Effector CD8-positive, alpha-beta T cell (primary cell): ENCODE results near the gene ERICH4.
"Not testable (repeated sequence)": the region's sequence is repeated elsewhere in the genome, so short reads cannot be mapped to it uniquely, and the experiment has no call there.

ENCODE experiments used
- DNase-seq: peaks from one replicate; lab custom pipeline; 2025; lab: John Stamatoyannopoulos, UW

The ERICH4 gene

DNA sequence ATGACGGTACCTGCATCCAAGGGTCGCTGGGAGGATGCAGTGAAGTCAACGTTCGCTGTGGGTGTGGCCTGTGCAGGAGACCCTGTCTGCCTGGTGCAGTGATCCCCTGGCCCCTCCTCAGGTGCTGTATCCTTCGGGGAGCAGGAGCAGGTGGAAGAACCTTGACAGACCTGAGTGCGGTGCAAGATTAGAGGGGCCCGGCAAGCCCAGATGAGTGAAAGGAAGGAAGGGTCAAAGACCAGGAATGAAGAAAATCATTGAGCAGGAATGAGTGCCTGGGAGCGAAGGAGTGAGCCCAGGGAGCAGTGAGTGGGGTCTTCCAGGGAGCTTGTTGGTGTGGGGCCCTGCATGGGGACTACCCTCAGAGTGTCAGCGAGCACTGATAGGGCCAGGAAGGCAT is 28.5 kb upstream of the ERICH4 start:
- DNase-seq = no peak

DNA sequence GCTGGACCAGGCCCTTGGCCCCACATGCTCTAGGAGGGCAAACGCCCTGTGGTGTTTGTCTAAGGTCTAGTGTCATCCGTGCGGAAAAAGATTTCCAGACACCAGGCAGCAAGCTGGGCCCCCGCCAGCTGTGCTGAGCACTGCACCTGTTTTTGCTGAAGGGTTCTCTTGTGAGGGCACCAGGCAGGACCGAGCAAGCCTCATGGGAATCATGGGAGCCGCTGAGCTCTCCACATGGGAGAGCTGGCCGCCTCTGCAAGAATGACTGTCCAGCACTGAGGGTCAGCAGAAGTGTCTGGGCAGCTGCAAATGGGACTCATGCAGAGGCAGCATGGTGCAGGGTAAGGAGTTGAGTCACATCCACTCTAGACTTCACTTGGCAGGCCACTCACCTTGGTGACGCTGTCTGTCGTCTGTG is 27.8 kb upstream of the ERICH4 start:
- DNase-seq = no peak

DNA sequence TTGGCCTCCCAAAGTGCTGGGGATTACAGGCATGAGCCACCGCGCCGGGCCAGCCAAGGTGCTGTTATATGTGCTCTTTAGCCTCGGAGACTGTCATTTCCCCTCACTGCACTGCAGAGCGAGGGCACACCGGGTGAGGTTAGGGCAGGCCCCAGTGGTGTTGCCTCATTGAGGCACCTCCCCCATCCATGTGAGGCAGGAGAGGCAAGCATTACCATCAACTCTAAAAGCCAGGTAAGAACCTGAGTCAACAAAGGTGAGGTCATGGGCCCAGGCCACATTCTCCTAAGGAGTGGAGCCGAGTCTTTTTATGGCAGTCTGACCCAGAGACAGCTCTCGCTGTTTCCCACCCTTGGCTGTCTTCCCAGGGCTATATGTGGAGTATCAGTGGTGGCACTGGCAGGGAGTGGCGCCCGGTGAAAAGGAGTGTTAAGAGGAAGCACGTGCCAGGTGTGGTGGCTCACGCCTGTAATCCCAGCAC is 26.7 kb upstream of the ERICH4 start:
- DNase-seq = no peak

DNA sequence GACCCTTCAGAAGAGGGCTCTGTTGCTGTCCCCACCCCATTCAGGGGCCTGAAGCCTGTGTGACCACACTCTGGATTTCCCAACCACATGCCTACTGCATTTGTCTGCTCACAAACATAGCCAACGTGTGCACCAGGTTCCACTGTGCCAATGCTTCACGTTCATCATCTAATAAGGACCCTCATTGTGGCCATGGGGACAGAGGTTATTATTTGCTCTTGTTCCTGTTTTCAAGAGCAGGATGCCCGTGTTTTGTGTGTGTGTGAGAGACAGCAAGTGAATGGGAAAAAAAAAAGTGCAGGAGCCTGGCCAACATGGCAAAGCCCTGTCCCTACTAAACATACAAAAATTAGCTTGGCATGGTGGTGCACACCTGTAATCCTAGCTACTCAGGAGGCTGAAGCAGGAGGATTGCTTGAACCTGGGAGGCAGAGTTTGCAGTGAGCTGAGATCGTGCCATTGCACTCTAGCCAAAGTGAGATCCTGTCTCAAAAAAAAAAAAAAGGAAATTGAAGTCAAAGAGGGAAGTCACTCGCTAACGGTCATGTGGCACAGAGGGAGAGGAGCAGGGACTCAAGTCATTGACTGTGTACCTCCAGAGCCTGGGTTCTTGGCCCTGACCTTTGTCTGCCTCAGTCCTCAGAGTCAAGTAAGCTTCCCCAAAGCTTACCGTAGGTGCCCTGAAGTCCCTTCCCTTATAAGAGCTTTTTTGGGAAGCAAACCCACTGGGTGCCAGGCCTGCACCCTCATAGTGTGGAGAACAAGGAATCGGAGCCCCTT is 22.7 kb upstream of the ERICH4 start:
- DNase-seq = no peak

DNA sequence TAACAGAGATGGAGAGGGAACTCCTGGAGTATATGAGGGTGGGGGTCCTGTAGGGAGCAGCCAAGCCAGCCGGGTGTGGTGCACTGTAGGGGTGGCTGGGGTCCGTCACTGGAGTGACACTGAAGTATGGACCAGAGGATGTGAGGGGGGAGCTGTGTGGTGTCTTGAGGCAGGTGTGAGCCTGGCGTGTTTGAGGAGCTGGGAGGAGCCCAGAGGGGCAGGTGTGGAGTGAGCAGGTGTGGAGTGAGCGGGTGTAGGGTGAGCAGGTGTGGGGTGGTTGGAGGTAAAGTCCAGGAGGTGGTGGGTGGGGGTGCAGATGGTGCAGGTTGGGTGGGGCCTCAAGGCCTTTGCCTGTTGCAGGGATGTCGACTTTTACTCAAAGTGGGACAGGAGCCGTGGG is 21.6 kb upstream of the ERICH4 start:
- no peak for DNase-seq

DNA sequence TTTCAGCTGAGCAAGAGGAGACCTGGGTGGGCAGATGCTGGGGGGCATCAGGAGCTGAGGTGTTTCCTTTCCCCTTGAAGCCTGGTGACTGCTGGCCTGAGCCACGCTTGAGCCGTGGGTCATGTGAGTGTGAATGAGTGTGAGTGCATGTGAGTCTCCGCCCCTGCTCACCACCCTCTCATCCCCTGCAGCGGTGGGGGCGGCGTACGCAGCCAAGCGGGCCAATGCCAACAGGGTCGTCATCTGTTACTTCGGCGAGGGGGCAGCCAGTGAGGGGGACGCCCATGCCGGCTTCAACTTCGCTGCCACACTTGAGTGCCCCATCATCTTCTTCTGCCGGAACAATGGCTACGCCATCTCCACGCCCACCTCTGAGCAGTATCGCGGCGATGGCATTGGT is 21.0 kb upstream of the ERICH4 start:
- DNase-seq = no peak

DNA sequence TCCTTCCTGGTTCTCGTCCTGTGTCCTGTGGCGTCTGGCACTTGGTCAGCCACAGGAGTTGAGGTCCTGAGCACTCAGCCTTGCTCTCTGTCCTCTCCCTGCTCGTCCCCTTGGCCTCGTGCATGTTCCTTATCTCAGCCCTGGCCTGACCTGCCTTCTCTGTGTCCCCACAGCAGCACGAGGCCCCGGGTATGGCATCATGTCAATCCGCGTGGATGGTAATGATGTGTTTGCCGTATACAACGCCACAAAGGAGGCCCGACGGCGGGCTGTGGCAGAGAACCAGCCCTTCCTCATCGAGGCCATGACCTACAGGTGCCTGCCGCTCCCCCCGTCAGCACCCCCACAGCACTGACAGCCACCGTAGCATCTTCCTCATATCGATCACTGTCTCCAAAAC is 20.5 kb upstream of the ERICH4 start:
- DNase-seq = no peak

DNA sequence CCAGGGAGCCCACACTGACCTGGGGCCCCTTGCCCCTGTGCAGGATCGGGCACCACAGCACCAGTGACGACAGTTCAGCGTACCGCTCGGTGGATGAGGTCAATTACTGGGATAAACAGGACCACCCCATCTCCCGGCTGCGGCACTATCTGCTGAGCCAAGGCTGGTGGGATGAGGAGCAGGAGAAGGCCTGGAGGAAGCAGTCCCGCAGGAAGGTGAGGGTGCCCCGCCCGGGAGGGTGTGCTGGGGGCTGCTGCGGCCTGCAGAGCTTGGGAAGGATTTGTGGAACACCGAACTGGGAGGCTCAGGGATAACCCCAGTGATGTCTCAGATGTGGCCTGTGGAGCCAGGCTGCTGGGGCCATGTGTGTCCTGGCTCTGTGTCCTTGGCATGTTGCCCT is 20.0 kb upstream of the ERICH4 start:
- no peak for DNase-seq

DNA sequence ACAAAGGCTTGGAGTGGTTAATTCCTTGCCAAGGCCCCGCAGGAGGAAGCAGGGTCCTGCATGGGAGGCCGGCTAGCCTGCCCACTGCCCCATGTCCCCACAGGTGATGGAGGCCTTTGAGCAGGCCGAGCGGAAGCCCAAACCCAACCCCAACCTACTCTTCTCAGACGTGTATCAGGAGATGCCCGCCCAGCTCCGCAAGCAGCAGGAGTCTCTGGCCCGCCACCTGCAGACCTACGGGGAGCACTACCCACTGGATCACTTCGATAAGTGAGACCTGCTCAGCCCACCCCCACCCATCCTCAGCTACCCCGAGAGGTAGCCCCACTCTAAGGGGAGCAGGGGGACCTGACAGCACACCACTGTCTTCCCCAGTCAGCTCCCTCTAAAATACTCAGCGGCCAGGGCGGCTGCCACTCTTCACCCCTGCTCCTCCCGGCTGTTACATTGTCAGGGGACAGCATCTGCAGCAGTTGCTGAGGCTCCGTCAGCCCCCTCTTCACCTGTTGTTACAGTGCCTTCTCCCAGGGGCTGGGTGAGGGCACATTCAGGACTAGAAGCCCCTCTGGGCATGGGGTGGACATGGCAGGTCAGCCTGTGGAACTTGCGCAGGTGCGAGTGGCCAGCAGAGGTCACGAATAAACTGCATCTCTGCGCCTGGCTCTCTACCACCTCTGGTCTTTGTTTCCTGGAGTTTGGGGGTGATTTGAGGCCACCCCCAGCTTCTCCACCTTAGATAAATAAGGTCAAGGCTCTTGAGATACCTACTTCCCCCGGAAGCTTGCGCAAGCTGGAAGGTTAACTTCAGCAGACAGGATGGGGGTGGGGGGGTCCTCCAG is 18.4 kb upstream of the ERICH4 start:
- no peak for DNase-seq

DNA sequence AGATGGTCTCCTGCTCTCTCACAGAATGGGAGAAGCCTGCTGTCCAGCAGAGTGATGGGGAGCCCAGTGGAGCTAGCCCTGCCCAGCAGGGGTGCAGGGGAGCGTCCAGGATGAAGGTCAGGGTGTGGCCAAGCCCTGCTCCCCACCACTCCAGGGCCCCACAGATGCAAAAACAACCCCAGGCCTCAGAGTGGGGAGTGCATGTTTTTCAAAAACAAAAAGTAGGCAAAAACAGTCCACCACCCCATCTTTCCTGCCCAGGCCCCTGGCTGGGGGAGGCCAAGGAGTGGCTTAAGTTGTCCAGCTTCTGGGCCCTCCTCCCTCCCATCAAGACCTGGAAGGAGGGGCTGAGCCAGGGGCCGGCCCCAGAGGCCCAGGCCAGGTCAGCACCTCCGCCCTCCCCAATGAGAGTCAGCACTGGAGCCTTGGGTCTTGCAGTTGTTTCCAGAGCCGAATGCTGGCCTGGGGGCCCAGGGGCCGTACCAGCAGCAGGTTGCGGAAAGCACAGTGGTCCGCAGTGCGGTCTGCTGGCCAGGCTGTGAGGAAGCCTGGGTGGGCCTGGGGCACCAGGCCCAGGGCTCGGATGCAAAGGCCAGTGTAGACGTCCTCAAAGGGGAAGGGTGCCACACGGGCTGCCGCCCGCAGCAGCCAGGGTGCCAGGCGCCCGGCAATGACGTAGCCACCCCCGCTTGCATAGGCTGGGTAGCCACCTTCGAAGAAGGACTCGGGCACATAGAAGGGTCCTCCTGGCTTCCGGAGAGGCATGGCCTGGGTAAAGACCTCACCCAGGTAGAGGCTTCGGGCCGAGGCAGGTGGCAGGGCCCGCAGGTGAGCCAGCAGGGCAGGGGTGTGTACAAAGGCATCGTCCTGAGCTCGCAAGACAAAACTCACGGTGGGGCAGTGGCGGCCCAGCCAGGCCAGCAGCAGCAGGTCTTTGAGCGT is 17.5 kb upstream of the ERICH4 start:
- no peak for DNase-seq

DNA sequence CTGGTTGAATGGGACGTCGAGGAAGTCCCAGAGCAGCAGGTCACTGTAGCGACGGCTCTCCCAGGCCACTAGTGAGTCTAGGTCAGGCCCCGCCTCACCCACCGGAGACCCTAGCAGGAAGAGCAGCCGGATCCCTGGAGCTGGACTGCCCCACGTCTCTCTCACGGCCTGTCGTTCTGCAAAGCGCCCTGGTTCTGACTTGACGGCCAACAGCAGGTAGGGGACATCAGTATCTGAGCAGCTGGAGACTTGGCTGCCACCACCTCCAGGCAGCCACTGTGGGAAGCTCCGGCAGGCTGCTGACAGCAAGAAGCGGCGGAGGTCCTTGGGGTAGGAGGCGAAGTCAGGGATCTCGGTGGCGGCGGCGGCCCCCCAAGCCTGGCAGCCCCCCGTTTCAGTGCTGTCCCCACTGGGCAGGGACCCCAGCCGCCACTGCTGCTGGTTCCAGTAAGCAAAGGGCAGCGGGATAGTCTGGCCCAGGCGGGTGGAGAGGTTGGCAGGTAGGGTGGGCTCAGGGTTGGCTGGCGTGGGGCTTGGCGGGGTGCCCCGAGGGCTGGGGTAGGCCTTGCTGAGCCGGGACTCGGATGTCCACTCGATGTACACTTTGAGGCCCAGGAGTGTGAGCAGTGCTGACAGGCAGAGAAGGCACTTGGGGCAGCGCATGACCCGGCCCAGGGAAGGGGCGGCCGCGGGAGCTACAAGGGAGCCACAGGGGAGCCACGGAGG is 16.7 kb upstream of the ERICH4 start:
- no peak for DNase-seq

DNA sequence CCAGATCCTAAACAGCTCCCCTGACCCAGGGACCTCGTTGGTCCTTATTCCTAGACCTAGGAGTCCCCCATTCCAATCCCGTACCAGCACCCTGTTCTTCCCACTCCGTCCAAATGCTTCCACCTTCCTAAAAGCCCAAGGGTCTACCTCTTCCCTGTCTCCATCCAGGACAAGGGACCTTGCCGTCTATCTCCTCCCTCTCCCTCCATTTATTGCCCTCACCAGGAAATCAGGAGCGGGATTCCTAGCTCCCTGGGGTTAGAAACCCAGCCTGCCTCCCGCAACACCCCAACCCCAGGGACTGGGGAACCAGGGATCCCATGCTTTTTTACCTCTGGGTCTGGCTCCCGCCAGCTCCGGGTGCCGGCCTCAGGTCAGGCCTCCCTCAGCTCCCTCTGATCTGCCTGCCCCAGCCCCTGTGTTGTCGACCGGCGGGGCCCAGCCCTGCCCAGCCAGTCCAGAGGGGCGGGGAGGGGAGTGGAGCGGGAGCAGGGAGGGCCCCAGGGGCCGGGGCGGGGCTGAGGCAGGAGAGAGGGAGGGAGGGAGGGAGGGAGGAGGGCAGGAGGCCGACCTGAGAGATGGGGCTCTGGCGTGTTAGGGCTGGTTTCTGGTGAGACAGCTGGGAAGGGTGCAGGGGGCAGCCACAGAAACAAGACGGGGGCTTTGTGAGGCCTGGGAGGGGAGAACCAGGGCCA is 15.9 kb upstream of the ERICH4 start, which contains the start of gene B3GNT8:
Gene B3GNT8, minus strand, starts transcription at position 423 of the 695 bp plus-strand sequence. CDS start 596 bp downstream, outside the sequence.
- DNase-seq = peak; percentile 10

DNA sequence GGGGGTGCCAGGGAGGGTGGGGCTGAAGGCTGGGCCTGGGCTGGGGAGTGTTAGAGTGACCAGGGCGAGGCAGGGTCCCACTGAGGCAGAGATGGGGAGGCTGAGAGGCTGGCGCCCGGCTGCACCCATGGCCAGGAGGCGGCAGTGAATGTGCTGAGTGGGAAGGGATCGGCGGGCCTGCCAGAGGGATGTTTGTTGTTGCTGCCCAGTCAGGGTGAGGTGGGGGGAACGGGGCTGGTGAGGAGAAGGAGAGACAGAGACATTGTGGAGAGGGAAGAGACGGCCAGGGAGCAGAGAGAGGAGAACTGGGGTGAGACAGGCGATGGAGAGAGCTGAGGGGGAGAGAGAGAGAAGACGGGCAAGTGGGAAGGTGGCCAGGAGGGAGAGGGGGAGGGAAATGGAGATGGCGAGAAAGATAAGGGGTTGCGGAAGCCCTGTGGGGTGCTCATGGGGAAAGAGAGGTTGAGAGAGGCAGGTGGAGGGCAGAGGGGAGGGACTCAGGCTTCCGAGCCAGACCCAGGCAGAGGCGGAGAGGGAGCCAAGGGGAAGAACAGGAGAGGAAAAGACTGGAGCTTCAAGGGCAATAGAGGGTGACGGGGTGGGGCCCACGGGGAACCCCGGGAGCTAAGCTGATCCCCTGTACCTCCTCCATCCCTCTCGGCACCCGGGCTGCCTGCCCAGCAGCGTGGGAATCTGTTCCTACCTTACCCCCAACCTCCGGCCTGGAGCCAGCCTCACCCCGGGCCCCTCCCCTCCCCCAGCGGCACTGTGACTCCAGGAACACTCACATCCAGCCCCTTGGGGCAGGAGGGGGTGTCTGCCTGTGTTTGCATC is 15.1 kb upstream of the ERICH4 start:
- no peak for DNase-seq

DNA sequence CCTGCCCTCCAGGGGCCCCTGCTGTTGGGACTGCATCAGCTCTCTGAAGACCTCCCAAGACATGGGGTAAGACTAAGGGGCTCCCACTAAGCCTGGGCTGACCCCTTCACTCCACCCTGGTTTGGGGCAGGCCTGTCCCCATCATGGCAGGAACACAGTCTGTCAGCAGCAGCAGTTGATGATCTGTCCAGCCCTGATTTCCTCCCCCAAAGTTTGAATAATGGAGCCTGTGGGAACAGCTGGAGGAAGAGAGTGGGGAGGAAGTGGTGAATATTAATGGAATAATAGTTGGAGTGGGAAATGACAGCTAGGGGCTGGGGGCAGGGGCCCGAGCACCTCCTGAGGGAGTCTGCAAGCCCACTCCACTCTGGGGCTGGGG is 14.5 kb upstream of the ERICH4 start:
- no peak for DNase-seq

DNA sequence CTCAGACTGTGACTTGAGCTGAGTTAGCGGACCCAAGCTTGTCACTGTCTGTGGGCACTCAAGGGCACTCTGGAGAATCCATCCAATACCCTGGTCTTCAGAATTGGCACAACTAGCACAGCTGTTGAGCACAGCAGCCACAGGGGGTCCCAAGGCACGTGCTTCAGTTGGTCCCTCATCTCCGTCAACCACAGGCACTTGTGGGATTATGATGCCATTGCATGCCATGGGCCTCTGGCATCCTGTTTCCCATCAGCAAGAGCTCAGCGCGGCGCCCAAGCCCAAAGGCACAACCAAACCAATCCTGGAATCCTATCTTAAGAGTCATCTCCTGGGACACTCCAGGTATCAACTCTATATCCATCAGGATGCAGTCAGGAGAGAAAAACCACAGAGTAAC is 12.0 kb upstream of the ERICH4 start:
- DNase-seq = no peak

DNA sequence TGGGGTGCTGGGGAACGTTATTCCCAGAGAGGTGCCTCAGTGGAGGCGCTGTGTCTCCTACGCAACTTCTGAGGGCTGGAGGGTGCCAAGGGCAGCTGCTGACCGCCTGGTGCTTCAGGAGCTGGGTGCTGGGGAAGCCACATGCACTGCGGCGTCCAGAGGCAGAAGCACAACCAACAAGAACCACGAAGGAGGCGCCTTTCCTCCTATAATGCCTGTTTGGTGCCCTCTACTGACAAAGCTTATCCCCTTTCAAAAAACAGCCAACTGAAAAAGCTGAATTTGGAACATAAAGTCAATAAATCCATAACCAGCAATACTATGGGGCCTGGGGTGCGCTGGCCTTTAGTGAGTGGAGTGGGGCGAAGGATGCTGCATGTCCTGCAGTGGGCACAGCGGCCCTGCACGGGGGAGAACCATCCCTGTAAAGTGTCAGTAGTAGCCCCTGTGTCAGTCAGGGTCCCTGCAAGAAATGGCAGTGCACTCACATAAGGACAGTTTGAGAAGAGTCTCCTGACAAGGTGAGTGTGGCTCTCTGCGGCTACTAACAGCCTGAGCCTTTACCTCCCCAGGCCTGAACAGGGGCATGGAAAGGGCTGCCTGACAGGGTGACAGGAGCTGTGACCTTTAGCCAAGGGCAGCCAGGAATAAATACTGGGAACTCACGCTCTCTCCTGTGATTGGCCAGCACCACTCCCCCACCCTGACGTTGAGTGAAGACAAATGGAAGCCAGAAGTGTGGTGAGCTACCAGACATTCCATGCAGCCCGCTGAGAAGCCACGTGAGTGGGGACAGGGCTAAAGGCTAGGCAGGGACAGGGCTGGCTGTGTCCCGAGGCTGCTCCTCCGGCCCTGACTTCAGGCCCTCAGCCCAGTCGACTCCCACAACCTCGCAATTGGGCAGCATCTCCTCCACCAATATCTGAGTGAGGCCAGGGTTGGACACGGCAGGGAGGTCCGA is 11.2 kb upstream of the ERICH4 start:
- DNase-seq = no peak

DNA sequence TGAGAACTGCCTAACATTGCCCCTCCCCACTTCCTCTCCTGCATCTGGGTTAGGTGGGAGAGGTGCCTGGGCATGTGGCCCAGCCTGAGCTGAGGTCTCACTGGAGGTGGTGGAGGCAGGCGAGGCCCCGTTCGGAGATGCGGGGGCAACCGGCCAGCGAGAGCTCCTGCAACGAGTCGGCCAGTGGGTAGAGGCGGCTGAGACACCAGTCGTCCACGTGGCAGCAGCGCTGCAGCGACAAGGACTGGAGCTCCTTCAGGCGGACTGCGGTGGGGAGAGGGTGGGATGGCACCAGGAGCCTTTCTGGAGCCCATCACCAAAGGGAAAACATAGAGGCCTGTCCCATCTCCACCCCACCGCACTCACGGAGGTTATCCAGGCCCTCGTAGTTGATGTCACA is 9.8 kb upstream of the ERICH4 start:
- no peak for DNase-seq

DNA sequence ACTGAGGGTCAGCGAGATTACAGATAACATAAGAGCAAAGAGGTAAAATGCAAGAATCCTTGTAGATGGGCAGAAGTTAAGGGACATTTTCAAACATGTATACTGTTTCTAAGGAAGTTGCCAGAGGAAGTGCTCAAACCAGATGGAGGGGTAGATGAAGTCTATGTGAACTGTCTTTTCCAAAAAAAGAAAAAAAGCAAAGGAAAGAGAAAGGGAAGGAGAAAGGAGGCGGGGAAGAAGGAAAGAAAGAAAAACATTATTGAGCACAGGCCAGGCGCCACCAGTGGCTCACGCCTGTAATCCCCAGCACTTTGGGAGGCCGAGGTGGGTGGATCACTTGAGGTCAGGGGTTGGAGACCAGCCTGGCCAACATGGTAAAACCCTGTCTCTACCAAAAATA is 8.5 kb upstream of the ERICH4 start:
- no peak for DNase-seq

DNA sequence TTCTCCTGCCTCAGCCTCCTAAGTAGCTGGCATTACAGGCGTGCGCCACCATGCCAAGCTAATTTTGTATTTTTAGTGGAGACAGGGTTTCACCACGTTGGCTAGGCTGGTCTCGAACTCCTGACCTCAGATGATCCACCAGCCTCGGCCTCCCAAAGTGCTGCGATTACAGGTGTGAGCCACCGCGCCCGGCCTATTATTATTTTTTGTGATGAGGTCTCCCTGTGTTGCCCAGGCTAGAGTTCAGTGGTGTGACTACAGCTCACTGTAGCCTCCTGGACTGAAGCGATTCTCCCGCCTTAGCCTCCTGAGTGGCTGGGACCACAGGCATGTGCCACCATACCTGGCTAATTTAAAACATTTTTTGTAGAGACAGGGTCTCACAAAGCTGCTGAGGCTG is 7.6 kb upstream of the ERICH4 start:
- DNase-seq = not testable (repeated sequence)
